ENCODE results near the gene DNAJB12.

DNAJB12 gene

GRCh38 chr10:72306215-72306760 is 48.4 kb downstream of the DNAJB12 start:
- Histone ChIP-seq H3K36me3 (ENCODE audit: control insufficient read depth in 1 of 2, insufficient read depth in 2 of 2, low read depth in 1 of 2, low read length in 2 of 2) (no peaks in the 10 kb centered on the region), H2AK5ac (ENCODE audit: low read length, severe bottlenecking) (no peak overlapping the region), H3K18ac (ENCODE audit: low read depth in 1 of 2, low read length in 2 of 2) (no peak overlapping the region), H3K27ac (ENCODE audit: low read length, poor library complexity, severe bottlenecking) (no peak overlapping the region), H3K4ac (ENCODE audit: low read depth in 1 of 2, low read length in 2 of 2) (no peak overlapping the region), H3K23ac (ENCODE audit: low read length in 2 of 2) (no peak overlapping the region), H3K27me3 (ENCODE audit: control insufficient read depth in 1 of 2, insufficient read depth in 1 of 2, low read length in 2 of 2) (no peaks in the 10 kb centered on the region), H3K79me1 (replicated peaks; ENCODE audit: low read length, poor library complexity, severe bottlenecking) (no peaks in the 10 kb centered on the region), H4K8ac (ENCODE audit: low read length) (no peak overlapping the region), H3K9me3 (ENCODE audit: control insufficient read depth, low read length) (no peaks in the 10 kb centered on the region), H2BK5ac (ENCODE audit: low read depth, low read length, poor library complexity, severe bottlenecking) (no peak overlapping the region), H3K4me2 (ENCODE audit: low read length, poor library complexity, severe bottlenecking) (no peak overlapping the region), H4K91ac (ENCODE audit: low read length) (no peak overlapping the region), H3K14ac (ENCODE audit: low read length in 2 of 2) (peak overlapping the region in 1 of 2 experiments; percentile 26), H3K4me1 (ENCODE audit: control insufficient read depth, insufficient read depth, low read depth, low read length) (peaks cover 20% of the 10 kb centered on the region), H3K4me3 (ENCODE audit: insufficient read depth in 1 of 2, low read depth in 1 of 2, low read length in 2 of 2) (no peak overlapping the region), H3K9ac (ENCODE audit: low read length) (no peak overlapping the region), H2BK120ac (ENCODE audit: low read depth, low read length) (no peak overlapping the region), H2BK15ac (ENCODE audit: low read depth, poor library complexity, severe bottlenecking) (peak overlapping the region; percentile 39), H2BK12ac (ENCODE audit: low read length in 2 of 2) (peak overlapping the region; percentile 63 to 90), H2AFZ (ENCODE audit: low read depth, low read length) (no peak overlapping the region)
- DNase-seq = no peak
- 100% methylated on average over 3 of the region's 5 CpGs for WGBS

GRCh38 chr10:72303424-72304128 is 51.1 kb downstream of the DNAJB12 start:
- 94% methylated on average over 8 of the region's 8 CpGs for WGBS

GRCh38 chr10:72298592-72299519 is 55.9 kb downstream of the DNAJB12 start:
- no peaks in the 10 kb centered on the region for H3K9me3 ChIP-seq (ENCODE audit: control insufficient read depth, low read length)
- peak overlapping the region; percentile 100 for H2AK5ac ChIP-seq (ENCODE audit: low read length, severe bottlenecking)
- H3K27ac ChIP-seq (ENCODE audit: low read length, poor library complexity, severe bottlenecking) = peak overlapping the region; percentile 58
- H2BK15ac ChIP-seq (ENCODE audit: low read depth, poor library complexity, severe bottlenecking) = peak overlapping the region; percentile 100
- no peak for DNase-seq
- H3K79me1 ChIP-seq (replicated peaks; ENCODE audit: low read length, poor library complexity, severe bottlenecking) = peaks cover 1% of the 10 kb centered on the region
- H3K4me3 ChIP-seq (ENCODE audit: insufficient read depth in 1 of 2, low read depth in 1 of 2, low read length in 2 of 2) = peak overlapping the region in 1 of 2 experiments; percentile 51
- WGBS = 92% methylated on average over 16 of the region's 16 CpGs
- H4K91ac ChIP-seq (ENCODE audit: low read length) = peak overlapping the region; percentile 100
- H3K4me1 ChIP-seq (ENCODE audit: control insufficient read depth, insufficient read depth, low read depth, low read length) = peaks cover 19% of the 10 kb centered on the region
- H2AFZ ChIP-seq (ENCODE audit: low read depth, low read length) = no peak overlapping the region
- peak overlapping the region; percentile 97 for H3K9ac ChIP-seq (ENCODE audit: low read length)
- peak overlapping the region; percentile 93 to 100 for H3K4ac ChIP-seq (ENCODE audit: low read depth in 1 of 2, low read length in 2 of 2)
- H3K14ac ChIP-seq (ENCODE audit: low read length in 2 of 2) = peak overlapping the region in 1 of 2 experiments; percentile 96
- H2BK5ac ChIP-seq (ENCODE audit: low read depth, low read length, poor library complexity, severe bottlenecking) = peak overlapping the region; percentile 53
- no peaks in the 10 kb centered on the region for H3K36me3 ChIP-seq (ENCODE audit: control insufficient read depth in 1 of 2, insufficient read depth in 2 of 2, low read depth in 1 of 2, low read length in 2 of 2)
- no peak overlapping the region for H3K4me2 ChIP-seq (ENCODE audit: low read length, poor library complexity, severe bottlenecking)
- no peaks in the 10 kb centered on the region for H3K27me3 ChIP-seq (ENCODE audit: control insufficient read depth in 1 of 2, insufficient read depth in 1 of 2, low read length in 2 of 2)
- peak overlapping the region; percentile 99 for H2BK120ac ChIP-seq (ENCODE audit: low read depth, low read length)
- H3K23ac ChIP-seq (ENCODE audit: low read length in 2 of 2) = peak overlapping the region; percentile 60 to 92
- peak overlapping the region; percentile 98 to 100 for H3K18ac ChIP-seq (ENCODE audit: low read depth in 1 of 2, low read length in 2 of 2)
- peak overlapping the region; percentile 100 for H4K8ac ChIP-seq (ENCODE audit: low read length)
- peak overlapping the region; percentile 100 for H2BK12ac ChIP-seq (ENCODE audit: low read length in 2 of 2)

More at GRCh38 chr10:72303424-72304128, 51.1 kb downstream of the DNAJB12 start:
- peak overlapping the region; percentile 49 to 79 for H2BK12ac ChIP-seq (ENCODE audit: low read length in 2 of 2)
- H3K4ac ChIP-seq (ENCODE audit: low read depth in 1 of 2, low read length in 2 of 2) = peak overlapping the region in 1 of 2 experiments; percentile 29
- H3K4me3 ChIP-seq (ENCODE audit: insufficient read depth in 1 of 2, low read depth in 1 of 2, low read length in 2 of 2) = no peak overlapping the region
- H3K9me3 ChIP-seq (ENCODE audit: control insufficient read depth, low read length) = no peaks in the 10 kb centered on the region
- H2BK15ac ChIP-seq (ENCODE audit: low read depth, poor library complexity, severe bottlenecking) = peak overlapping the region; percentile 80
- no peaks in the 10 kb centered on the region for H3K27me3 ChIP-seq (ENCODE audit: control insufficient read depth in 1 of 2, insufficient read depth in 1 of 2, low read length in 2 of 2)
- H2AFZ ChIP-seq (ENCODE audit: low read depth, low read length) = no peak overlapping the region
- no peak overlapping the region for H3K23ac ChIP-seq (ENCODE audit: low read length in 2 of 2)
- DNase-seq = no peak
- H3K36me3 ChIP-seq (ENCODE audit: control insufficient read depth in 1 of 2, insufficient read depth in 2 of 2, low read depth in 1 of 2, low read length in 2 of 2) = no peaks in the 10 kb centered on the region
- H4K91ac ChIP-seq (ENCODE audit: low read length) = peak overlapping the region; percentile 52
- no peak overlapping the region for H3K14ac ChIP-seq (ENCODE audit: low read length in 2 of 2)
- H2BK5ac ChIP-seq (ENCODE audit: low read depth, low read length, poor library complexity, severe bottlenecking) = no peak overlapping the region
- no peak overlapping the region for H3K27ac ChIP-seq (ENCODE audit: low read length, poor library complexity, severe bottlenecking)
- no peak overlapping the region for H3K9ac ChIP-seq (ENCODE audit: low read length)
- H3K18ac ChIP-seq (ENCODE audit: low read depth in 1 of 2, low read length in 2 of 2) = peak overlapping the region; percentile 21 to 70
- peak overlapping the region; percentile 52 for H2BK120ac ChIP-seq (ENCODE audit: low read depth, low read length)
- H4K8ac ChIP-seq (ENCODE audit: low read length) = peak overlapping the region; percentile 36
- no peaks in the 10 kb centered on the region for H3K79me1 ChIP-seq (replicated peaks; ENCODE audit: low read length, poor library complexity, severe bottlenecking)
- H3K4me1 ChIP-seq (ENCODE audit: control insufficient read depth, insufficient read depth, low read depth, low read length) = peaks cover 12% of the 10 kb centered on the region
- H3K4me2 ChIP-seq (ENCODE audit: low read length, poor library complexity, severe bottlenecking) = no peak overlapping the region
- no peak overlapping the region for H2AK5ac ChIP-seq (ENCODE audit: low read length, severe bottlenecking)
